Measurements from ENCODE around the gene PGS1.

PGS1 gene

DNA sequence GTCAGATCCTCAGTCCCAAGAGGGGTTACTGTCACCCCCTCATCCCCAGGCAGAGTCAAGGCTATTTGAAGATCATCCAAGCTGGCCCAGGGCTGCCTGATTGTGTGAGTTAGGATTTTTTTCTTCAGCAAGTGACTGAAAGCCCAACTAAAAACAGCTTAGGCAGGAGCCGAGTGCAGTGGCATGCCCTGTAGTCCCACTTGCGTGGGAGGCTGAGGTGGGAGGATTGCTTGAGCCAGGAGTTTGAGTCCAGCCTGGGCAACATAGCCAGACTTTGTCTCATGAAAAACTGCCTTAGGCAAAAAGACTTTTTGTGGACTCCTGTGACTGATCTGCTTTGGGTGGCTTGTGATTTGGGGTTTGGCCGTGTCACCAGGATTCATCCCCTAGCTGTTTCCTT lies 19.9 kb downstream of the PGS1 start:
- TF ChIP-seq, protein P1, sequence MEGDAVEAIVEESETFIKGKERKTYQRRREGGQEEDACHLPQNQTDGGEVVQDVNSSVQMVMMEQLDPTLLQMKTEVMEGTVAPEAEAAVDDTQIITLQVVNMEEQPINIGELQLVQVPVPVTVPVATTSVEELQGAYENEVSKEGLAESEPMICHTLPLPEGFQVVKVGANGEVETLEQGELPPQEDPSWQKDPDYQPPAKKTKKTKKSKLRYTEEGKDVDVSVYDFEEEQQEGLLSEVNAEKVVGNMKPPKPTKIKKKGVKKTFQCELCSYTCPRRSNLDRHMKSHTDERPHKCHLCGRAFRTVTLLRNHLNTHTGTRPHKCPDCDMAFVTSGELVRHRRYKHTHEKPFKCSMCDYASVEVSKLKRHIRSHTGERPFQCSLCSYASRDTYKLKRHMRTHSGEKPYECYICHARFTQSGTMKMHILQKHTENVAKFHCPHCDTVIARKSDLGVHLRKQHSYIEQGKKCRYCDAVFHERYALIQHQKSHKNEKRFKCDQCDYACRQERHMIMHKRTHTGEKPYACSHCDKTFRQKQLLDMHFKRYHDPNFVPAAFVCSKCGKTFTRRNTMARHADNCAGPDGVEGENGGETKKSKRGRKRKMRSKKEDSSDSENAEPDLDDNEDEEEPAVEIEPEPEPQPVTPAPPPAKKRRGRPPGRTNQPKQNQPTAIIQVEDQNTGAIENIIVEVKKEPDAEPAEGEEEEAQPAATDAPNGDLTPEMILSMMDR (IDR thresholded peaks at IDR 0.05), result no peak
- Histone ChIP-seq H3K36me3 (peaks cover 98% of the 10 kb centered on the region), H3K27me3 (no peaks in the 10 kb centered on the region), H3K9me3 (no peaks in the 10 kb centered on the region), H3K27ac (no peak overlapping the region), H3K4me1 (ENCODE audit: control insufficient read depth in 1 of 2, insufficient read depth in 1 of 2, low read depth in 1 of 2, low read length in 1 of 2) (no peaks in the 10 kb centered on the region), H3K4me3 (ENCODE audit: low read depth in 1 of 2, low read length in 1 of 2) (no peak overlapping the region)

DNA sequence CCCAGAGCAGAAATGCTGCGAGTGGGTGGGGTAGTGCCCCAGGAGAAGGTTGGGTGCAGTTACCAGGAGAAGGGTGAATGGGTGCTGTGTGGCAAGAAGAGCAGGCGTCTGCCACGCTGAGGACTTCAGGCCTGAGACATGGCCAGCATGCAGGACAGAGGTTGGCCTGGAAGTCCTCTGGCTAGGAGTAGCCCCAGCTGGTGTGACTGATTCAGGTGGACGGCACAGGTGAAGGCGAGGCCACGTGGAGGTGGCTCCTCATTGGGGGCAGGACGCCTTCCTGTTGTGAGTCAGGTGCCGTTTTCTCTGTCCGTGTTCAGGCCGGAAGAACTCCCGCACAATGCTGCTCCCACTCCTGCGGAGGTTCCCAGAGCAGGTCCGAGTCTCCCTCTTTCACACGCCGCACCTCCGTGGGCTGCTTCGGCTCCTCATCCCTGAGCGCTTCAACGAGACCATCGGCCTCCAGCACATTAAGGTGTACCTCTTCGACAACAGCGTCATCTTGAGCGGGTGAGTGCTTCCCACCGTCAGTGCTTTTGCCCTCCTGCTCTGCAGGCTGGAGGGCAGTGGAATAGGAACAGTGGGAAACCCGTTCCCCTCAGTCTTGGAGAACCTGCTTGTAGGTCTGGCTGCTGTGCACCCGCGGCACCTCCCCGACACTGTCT lies 20.7 kb downstream of the PGS1 start:
- H3K9me3 ChIP-seq, result no peaks in the 10 kb centered on the region
- TF ChIP-seq, protein P1 (IDR thresholded peaks at IDR 0.05), result no peak
- peaks cover 100% of the 10 kb centered on the region for H3K36me3 ChIP-seq
- no peak overlapping the region for H3K27ac ChIP-seq
- no peaks in the 10 kb centered on the region for H3K4me1 ChIP-seq (ENCODE audit: control insufficient read depth in 1 of 2, insufficient read depth in 1 of 2, low read depth in 1 of 2, low read length in 1 of 2)
- no peak overlapping the region for H3K4me3 ChIP-seq (ENCODE audit: low read depth in 1 of 2, low read length in 1 of 2)
- no peaks in the 10 kb centered on the region for H3K27me3 ChIP-seq

DNA sequence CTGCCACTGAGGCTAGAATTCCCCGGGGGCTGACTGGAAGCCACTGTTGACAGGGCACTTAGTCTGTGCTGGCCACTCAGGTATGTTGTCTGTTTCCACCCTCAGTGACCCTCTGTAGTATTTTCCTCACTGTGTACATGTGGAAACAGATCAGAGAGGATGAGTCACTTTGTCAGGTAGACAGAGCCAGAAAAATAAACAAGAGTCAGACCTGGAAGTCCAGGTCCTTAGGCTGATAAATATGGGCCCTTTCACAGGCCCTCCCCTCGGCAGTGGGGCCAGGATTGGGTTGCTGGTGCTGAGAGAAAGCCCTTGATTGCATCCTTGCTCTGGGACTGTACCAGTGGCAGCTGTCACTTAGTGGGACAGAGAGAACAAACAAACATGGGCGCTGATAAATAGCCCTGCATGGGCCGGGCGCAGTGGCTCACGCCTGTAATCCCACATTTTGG lies 21.3 kb downstream of the PGS1 start:
- Histone ChIP-seq H3K4me3 (ENCODE audit: low read depth in 1 of 2, low read length in 1 of 2) (no peak overlapping the region), H3K9me3 (no peaks in the 10 kb centered on the region), H3K27me3 (no peaks in the 10 kb centered on the region), H3K27ac (no peak overlapping the region), H3K4me1 (ENCODE audit: control insufficient read depth in 1 of 2, insufficient read depth in 1 of 2, low read depth in 1 of 2, low read length in 1 of 2) (no peaks in the 10 kb centered on the region), H3K36me3 (peaks cover 100% of the 10 kb centered on the region)
- TF ChIP-seq, protein P1 (IDR thresholded peaks at IDR 0.05), result no peak

DNA sequence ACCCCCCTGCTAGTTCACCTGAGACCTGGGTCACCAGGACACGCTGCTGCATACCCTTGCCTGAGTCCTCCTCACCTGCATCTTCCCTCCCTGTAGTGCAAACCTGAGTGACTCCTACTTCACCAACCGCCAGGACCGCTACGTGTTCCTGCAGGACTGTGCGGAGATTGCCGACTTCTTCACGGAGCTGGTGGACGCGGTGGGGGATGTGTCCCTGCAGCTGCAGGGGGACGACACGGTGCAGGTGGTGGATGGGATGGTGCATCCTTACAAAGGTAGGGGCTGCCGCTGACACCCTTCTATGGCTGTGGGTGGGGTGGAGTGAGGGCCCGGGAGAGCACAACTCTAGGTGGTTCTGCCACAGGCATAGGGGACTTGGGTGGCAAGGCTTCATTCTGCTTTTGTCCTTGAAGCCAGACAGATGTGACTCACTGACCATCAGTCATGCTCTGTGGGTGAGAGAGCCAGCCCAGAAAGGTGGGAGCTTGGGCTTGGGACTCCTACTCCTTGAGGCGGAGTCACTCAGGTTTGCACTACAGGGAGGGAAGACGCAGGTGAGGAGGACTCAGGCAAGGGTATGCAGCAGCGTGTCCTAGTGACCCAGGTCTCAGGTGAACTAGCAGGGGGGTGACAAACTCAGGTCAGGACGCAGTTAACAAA lies 22.3 kb downstream of the PGS1 start:
- H3K27me3 ChIP-seq, result no peaks in the 10 kb centered on the region
- TF ChIP-seq, protein P1 (IDR thresholded peaks at IDR 0.05), result no peak
- H3K9me3 ChIP-seq, result no peaks in the 10 kb centered on the region
- H3K27ac ChIP-seq, result no peak overlapping the region
- no peaks in the 10 kb centered on the region for H3K4me1 ChIP-seq (ENCODE audit: control insufficient read depth in 1 of 2, insufficient read depth in 1 of 2, low read depth in 1 of 2, low read length in 1 of 2)
- peaks cover 100% of the 10 kb centered on the region for H3K36me3 ChIP-seq
- H3K4me3 ChIP-seq (ENCODE audit: low read depth in 1 of 2, low read length in 1 of 2), result no peak overlapping the region

DNA sequence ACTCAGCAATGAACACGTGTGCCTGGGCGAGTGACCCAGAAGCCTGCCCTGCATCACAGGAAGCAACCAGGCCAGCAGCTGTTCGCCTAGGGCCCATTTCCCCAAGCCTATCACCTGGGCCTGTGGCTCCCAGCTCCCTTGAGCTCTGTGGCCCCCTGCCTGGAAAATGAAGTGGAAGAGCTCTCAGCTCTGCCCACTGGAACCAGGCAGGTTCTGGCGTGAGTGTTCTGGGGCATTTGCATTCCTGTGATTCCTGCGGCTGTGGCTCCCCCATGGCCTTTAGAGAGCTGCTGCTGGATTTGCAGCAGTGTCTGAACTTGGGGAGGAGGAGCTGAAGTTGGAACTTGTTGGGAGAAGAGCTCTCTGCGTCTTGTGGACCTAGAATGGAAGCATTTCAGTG lies 22.8 kb downstream of the PGS1 start:
- Histone ChIP-seq H3K27ac (peak overlapping the region; percentile 19), H3K4me3 (ENCODE audit: low read depth in 1 of 2, low read length in 1 of 2) (no peak overlapping the region), H3K36me3 (peaks cover 98% of the 10 kb centered on the region), H3K4me1 (ENCODE audit: control insufficient read depth in 1 of 2, insufficient read depth in 1 of 2, low read depth in 1 of 2, low read length in 1 of 2) (no peaks in the 10 kb centered on the region), H3K9me3 (no peaks in the 10 kb centered on the region), H3K27me3 (no peaks in the 10 kb centered on the region)
- TF ChIP-seq, protein P1 (IDR thresholded peaks at IDR 0.05), result no peak
